HEK293 (cell line): ENCODE measurements around the gene TRAF2.
A peak's percentile ranks its signal among the peaks of the same experiment; 100 is the strongest.

Experiments
- CTCF ChIA-PET: fragments of 350-600 bp; formaldehyde crosslinking; extraction: SDS; loops from one replicate; lab custom pipeline; 2021; ENCODE audit warnings: antibody characterized with exemption; lab: Yijun Ruan, JAX
- POLR2A ChIA-PET: fragments of 300-600 bp; formaldehyde crosslinking; extraction: SDS; loops from one replicate; lab custom pipeline; 2020; ENCODE audit warnings: antibody characterized with exemption, inconsistent platforms; lab: Yijun Ruan, JAX
- H3K27ac ChIP-seq: fragments of 200-500 bp; sonication (Bioruptor generic); 2 replicates; pipeline ENCODE4 v1.5.1; 2014; ENCODE audit warnings: low read depth, low read length, control low read depth, inconsistent platforms; ENCODE audit errors: extremely low read depth
- H3K36me3 ChIP-seq, 2 experiments: fragments of 200-500 bp in 1 of 2; sonication (Bioruptor generic) in 1 of 2; 1 replicate in 1 of 2; 2 replicates in 1 of 2; pipeline ENCODE4 v1.5.1; 2014 to 2017; ENCODE audit warnings: inconsistent platforms in 2 of 2, low read length in 2 of 2; ENCODE audit not compliant: control insufficient read depth in 2 of 2, insufficient read depth in 1 of 2
- H3K4me1 ChIP-seq: fragments of 200-500 bp; sonication (Bioruptor generic); 2 replicates; pipeline ENCODE4 v1.5.1; 2014; ENCODE audit warnings: mild to moderate bottlenecking, low read length, inconsistent platforms; ENCODE audit not compliant: control insufficient read depth, insufficient read depth
- H3K4me3 ChIP-seq: 2 replicates; pipeline ENCODE4 v1.5.1; 2011; ENCODE audit warnings: low read depth, mild to moderate bottlenecking, control low read depth, low read length, moderate library complexity
- H3K9me3 ChIP-seq: fragments of 200-500 bp; sonication (Bioruptor generic); 2 replicates; pipeline ENCODE4 v1.5.1; 2014; ENCODE audit warnings: low read depth, low read length, inconsistent platforms; ENCODE audit not compliant: control insufficient read depth, insufficient read depth
- ATF2 ChIP-seq: fragments of 450-650 bp; formaldehyde crosslinking; IDR thresholded peaks from 2 replicates; pipeline ENCODE4 v1.5.1; 2016; ENCODE audit warnings: missing biosample characterization, missing genetic modification characterization, low read depth
- BCL11A ChIP-seq: fragments of 450-650 bp; formaldehyde crosslinking; IDR thresholded peaks from 2 replicates; pipeline ENCODE4 v1.5.1; 2016; ENCODE audit warnings: low read depth, missing biosample characterization, missing genetic modification characterization
- FEZF1 ChIP-seq: fragments of 450-650 bp; formaldehyde crosslinking; IDR thresholded peaks from 2 replicates; pipeline ENCODE4 v1.5.1; 2016; ENCODE audit warnings: missing biosample characterization, missing genetic modification characterization
- KLF1 ChIP-seq: fragments of 450-650 bp; formaldehyde crosslinking; IDR thresholded peaks from 2 replicates; pipeline ENCODE4 v1.5.1; 2016; ENCODE audit warnings: missing biosample characterization, missing genetic modification characterization
- REPIN1 ChIP-seq: fragments of 450-650 bp; formaldehyde crosslinking; IDR thresholded peaks from 2 replicates; pipeline ENCODE4 v1.5.1; 2017; ENCODE audit warnings: missing biosample characterization, missing genetic modification characterization, low read depth
- SCRT2 ChIP-seq: fragments of 450-650 bp; formaldehyde crosslinking; IDR thresholded peaks from 2 replicates; pipeline ENCODE4 v1.5.1; 2016; ENCODE audit warnings: missing biosample characterization, missing genetic modification characterization
- ZBTB8A ChIP-seq: fragments of 450-650 bp; formaldehyde crosslinking; IDR thresholded peaks from 2 replicates; pipeline ENCODE4 v1.5.1; 2016; ENCODE audit warnings: missing biosample characterization, missing genetic modification characterization
- ZIC2 ChIP-seq: fragments of 450-650 bp; formaldehyde crosslinking; IDR thresholded peaks from 2 replicates; pipeline ENCODE4 v1.5.1; 2016; ENCODE audit warnings: missing biosample characterization, missing genetic modification characterization
- ZNF133 ChIP-seq: fragments of 450-650 bp; formaldehyde crosslinking; IDR thresholded peaks from 2 replicates; pipeline ENCODE4 v1.5.1; 2016; ENCODE audit warnings: missing biosample characterization, missing genetic modification characterization
- ZNF157 ChIP-seq: fragments of 450-650 bp; formaldehyde crosslinking; IDR thresholded peaks from 2 replicates; pipeline ENCODE4 v1.5.1; 2016; ENCODE audit warnings: missing biosample characterization, missing genetic modification characterization
- ZNF302 ChIP-seq: fragments of 450-650 bp; formaldehyde crosslinking; IDR thresholded peaks from 2 replicates; pipeline ENCODE4 v1.5.1; 2016; ENCODE audit warnings: missing biosample characterization, missing genetic modification characterization, low read depth
- ZNF391 ChIP-seq: fragments of 450-650 bp; formaldehyde crosslinking; IDR thresholded peaks from 2 replicates; pipeline ENCODE4 v1.5.1; 2016; ENCODE audit warnings: low read depth, missing biosample characterization, missing genetic modification characterization, borderline replicate concordance
- ZNF423 ChIP-seq: fragments of 450-650 bp; formaldehyde crosslinking; IDR thresholded peaks from 2 replicates; pipeline ENCODE4 v1.5.1; 2016; ENCODE audit warnings: missing biosample characterization, missing genetic modification characterization
- ZNF529 ChIP-seq: fragments of 450-650 bp; formaldehyde crosslinking; IDR thresholded peaks from 2 replicates; pipeline ENCODE4 v1.5.1; 2017; ENCODE audit warnings: missing genetic modification characterization, missing biosample characterization; ENCODE audit not compliant: insufficient replicate concordance
- ZNF548 ChIP-seq: fragments of 450-650 bp; formaldehyde crosslinking; IDR thresholded peaks from 2 replicates; pipeline ENCODE4 v1.5.1; 2016; ENCODE audit warnings: missing biosample characterization, missing genetic modification characterization
- ZNF560 ChIP-seq: fragments of 450-650 bp; formaldehyde crosslinking; IDR thresholded peaks from 2 replicates; pipeline ENCODE4 v1.5.1; 2017; ENCODE audit warnings: missing biosample characterization, missing genetic modification characterization, borderline replicate concordance
- ZNF600 ChIP-seq: fragments of 450-650 bp; formaldehyde crosslinking; IDR thresholded peaks from 2 replicates; pipeline ENCODE4 v1.5.1; 2016; ENCODE audit warnings: missing biosample characterization, missing genetic modification characterization
- ZNF621 ChIP-seq: fragments of 450-650 bp; formaldehyde crosslinking; IDR thresholded peaks from 2 replicates; pipeline ENCODE4 v1.5.1; 2017; ENCODE audit warnings: missing biosample characterization, missing genetic modification characterization
- ZNF664 ChIP-seq: fragments of 450-650 bp; formaldehyde crosslinking; IDR thresholded peaks from 2 replicates; pipeline ENCODE4 v1.5.1; 2016; ENCODE audit warnings: missing biosample characterization, missing genetic modification characterization
- ZNF837 ChIP-seq: fragments of 450-650 bp; formaldehyde crosslinking; IDR thresholded peaks from 2 replicates; pipeline ENCODE4 v1.5.1; 2016; ENCODE audit warnings: missing biosample characterization, missing genetic modification characterization
- TF ChIP-seq, protein P1 (sequence below): fragments of 450-650 bp; formaldehyde crosslinking; IDR thresholded peaks from 2 replicates; pipeline ENCODE4 v1.5.1; 2016; ENCODE audit warnings: missing biosample characterization, missing genetic modification characterization
- TF ChIP-seq, protein P2 (sequence below): fragments of 450-650 bp; formaldehyde crosslinking; conservative IDR thresholded peaks from 2 replicates; pipeline ENCODE4 v1.5.1; 2016; ENCODE audit warnings: low read depth, missing biosample characterization, missing genetic modification characterization
- TF ChIP-seq, protein P3 (sequence below): fragments of 450-650 bp; formaldehyde crosslinking; IDR thresholded peaks from 2 replicates; pipeline ENCODE4 v1.5.1; 2016; ENCODE audit warnings: missing biosample characterization, missing genetic modification characterization

The TRAF2 gene

DNA sequence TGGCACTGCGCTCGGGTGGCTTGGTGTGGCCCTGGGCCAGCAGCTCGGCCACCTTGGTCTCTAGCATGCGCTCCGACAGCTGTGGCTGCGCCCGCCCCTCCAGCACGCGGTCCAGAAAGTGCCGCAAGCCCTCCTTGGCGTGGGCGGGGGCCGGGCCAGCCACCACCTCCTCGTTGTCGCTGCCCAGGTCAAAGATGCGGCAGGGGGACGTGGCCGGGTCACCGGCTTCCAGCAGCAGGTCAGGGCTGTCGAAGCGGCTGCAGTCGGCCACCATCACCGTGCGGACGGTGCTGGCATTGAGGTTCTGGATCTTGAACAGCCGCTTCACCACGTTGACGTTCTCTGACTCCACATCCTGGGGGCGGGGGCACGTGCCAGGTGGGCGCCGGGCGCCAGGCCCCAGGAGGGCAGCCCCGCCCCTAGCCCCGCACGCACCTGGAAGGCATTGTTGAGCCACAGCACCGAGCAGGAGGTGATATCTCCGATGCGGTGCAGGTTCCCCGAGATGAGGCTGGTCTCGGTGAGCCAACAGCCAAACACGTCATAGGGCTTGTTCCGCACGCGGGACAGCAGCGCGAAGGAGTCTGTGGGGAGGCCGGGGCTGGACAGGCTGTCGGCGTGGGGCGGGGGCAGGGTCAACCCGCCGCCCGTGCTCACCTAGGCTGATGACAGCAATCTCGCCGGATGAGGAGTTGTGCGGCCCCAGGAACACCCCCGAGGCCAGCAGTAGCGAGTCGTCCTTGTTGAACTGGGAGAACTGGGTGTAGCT, 56.0 kb downstream of the TRAF2 start (continued):
- TF ChIP-seq ZNF600 (tag by site-specific recombination) (peak; percentile 66; the same call in 1 of the 2 replicates), BCL11A (tag by site-specific recombination) (peak; percentile 63; the same call in 1 of the 2 replicates)

- Histone ChIP-seq H3K9me3 (no peaks in the 10 kb centered on the region), H3K27ac (no peak overlapping the region; the same call in 1 of the 2 replicates), H3K4me1 (no peaks in the 10 kb centered on the region), H3K36me3 (peaks cover 0 to 46% of the 10 kb centered on the region in 2 experiments; a peak in 1 of 3 replicates), H3K4me3 (no peak overlapping the region)
- no peak for TF ChIP-seq ZNF157 (tag by site-specific recombination)
- no peak for TF ChIP-seq ZIC2
- no peak for TF ChIP-seq ZNF133 (tag by site-specific recombination)
- no peak for TF ChIP-seq ZNF560 (tag by site-specific recombination)
- no peak for TF ChIP-seq ZNF302
- POLR2A ChIA-PET = interaction anchor here (0.6 kb wide), 1 partner anchor 49 kb away, joined by 7 read pairs; no protein-coding TSS in a partner anchor
- CTCF ChIA-PET = no interaction called here
Measured at GRCh38 chr9:136942881-136943230, 56.5 kb downstream of the TRAF2 start.

GRCh38 chr9:136943291-136944211, 57.2 kb downstream of the TRAF2 start:
- ChIA-PET POLR2A (interaction anchor here (0.6 kb wide), 1 partner anchor 1165 kb away, joined by 3 read pairs; no protein-coding TSS in a partner anchor), CTCF (interaction anchor here (0.6 to 5.7 kb wide), 9 partner anchors 8 to 264 kb away, joined by 3 to 119 read pairs (median 3); no protein-coding TSS in a partner anchor)
- Histone ChIP-seq H3K4me3 (peak overlapping the region; percentile 51), H3K36me3 (peaks cover 0 to 45% of the 10 kb centered on the region in 2 experiments; a peak in 1 of 3 replicates), H3K9me3 (no peaks in the 10 kb centered on the region), H3K4me1 (no peaks in the 10 kb centered on the region), H3K27ac (peak overlapping the region; percentile 90)
- TF ChIP-seq ZNF391 (no peak), KLF1 (tag by site-specific recombination) (peak; percentile 64), FEZF1 (tag by site-specific recombination) (no peak), ZNF621 (tag by site-specific recombination) (no peak), ATF2 (tag by site-specific recombination) (no peak), REPIN1 (tag by site-specific recombination) (no peak), ZNF548 (tag by site-specific recombination) (no peak), ZNF529 (tag by site-specific recombination) (no peak), ZNF664 (tag by site-specific recombination) (no peak), ZNF423 (tag by site-specific recombination) (no peak), ZBTB8A (tag by site-specific recombination) (peak; percentile 86), SCRT2 (tag by site-specific recombination) (no peak), ZNF837 (no peak)
- TF ChIP-seq, protein P1, sequence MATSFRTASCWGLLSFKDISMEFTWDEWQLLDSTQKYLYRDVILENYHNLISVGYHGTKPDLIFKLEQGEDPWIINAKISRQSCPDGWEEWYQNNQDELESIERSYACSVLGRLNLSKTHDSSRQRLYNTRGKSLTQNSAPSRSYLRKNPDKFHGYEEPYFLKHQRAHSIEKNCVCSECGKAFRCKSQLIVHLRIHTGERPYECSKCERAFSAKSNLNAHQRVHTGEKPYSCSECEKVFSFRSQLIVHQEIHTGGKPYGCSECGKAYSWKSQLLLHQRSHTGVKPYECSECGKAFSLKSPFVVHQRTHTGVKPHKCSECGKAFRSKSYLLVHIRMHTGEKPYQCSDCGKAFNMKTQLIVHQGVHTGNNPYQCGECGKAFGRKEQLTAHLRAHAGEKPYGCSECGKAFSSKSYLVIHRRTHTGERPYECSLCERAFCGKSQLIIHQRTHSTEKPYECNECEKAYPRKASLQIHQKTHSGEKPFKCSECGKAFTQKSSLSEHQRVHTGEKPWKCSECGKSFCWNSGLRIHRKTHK = no peak
- TF ChIP-seq, protein P2, sequence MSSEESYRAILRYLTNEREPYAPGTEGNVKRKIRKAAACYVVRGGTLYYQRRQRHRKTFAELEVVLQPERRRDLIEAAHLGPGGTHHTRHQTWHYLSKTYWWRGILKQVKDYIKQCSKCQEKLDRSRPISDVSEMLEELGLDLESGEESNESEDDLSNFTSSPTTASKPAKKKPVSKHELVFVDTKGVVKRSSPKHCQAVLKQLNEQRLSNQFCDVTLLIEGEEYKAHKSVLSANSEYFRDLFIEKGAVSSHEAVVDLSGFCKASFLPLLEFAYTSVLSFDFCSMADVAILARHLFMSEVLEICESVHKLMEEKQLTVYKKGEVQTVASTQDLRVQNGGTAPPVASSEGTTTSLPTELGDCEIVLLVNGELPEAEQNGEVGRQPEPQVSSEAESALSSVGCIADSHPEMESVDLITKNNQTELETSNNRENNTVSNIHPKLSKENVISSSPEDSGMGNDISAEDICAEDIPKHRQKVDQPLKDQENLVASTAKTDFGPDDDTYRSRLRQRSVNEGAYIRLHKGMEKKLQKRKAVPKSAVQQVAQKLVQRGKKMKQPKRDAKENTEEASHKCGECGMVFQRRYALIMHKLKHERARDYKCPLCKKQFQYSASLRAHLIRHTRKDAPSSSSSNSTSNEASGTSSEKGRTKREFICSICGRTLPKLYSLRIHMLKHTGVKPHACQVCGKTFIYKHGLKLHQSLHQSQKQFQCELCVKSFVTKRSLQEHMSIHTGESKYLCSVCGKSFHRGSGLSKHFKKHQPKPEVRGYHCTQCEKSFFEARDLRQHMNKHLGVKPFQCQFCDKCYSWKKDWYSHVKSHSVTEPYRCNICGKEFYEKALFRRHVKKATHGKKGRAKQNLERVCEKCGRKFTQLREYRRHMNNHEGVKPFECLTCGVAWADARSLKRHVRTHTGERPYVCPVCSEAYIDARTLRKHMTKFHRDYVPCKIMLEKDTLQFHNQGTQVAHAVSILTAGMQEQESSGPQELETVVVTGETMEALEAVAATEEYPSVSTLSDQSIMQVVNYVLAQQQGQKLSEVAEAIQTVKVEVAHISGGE (tag by site-specific recombination) = peak; percentile 77
- TF ChIP-seq, protein P3, sequence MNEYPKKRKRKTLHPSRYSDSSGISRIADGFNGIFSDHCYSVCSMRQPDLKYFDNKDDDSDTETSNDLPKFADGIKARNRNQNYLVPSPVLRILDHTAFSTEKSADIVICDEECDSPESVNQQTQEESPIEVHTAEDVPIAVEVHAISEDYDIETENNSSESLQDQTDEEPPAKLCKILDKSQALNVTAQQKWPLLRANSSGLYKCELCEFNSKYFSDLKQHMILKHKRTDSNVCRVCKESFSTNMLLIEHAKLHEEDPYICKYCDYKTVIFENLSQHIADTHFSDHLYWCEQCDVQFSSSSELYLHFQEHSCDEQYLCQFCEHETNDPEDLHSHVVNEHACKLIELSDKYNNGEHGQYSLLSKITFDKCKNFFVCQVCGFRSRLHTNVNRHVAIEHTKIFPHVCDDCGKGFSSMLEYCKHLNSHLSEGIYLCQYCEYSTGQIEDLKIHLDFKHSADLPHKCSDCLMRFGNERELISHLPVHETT (tag by site-specific recombination) = no peak
